Measurements from ENCODE around the gene NRXN3.

Gene NRXN3

GRCh38 chr14:78424311-78424710, 254.1 kb downstream of the NRXN3 start:
- H3K27ac ChIP-seq (ENCODE audit: extremely low read depth, low read depth, low read length), result no peak overlapping the region
- TF ChIP-seq ZFP3 (tag by site-specific recombination; IDR thresholded peaks at IDR 0.05; ENCODE audit: low read depth) (no peak), ZNF23 (tag by site-specific recombination; IDR thresholded peaks at IDR 0.05; ENCODE audit: borderline replicate concordance) (no peak), ZNF677 (tag by site-specific recombination; IDR thresholded peaks at IDR 0.05) (no peak), ZNF19 (tag by site-specific recombination; IDR thresholded peaks at IDR 0.05; ENCODE audit: low read depth) (no peak), ZNF394 (tag by site-specific recombination; IDR thresholded peaks at IDR 0.05; ENCODE audit: borderline replicate concordance) (no peak)
- ChIA-PET POLR2A (no interaction called here), CTCF (interaction anchor here (1.6 kb wide), 1 partner anchor 24 kb away, joined by 5 read pairs; no protein-coding TSS in a partner anchor)
- H3K36me3 ChIP-seq (ENCODE audit: control insufficient read depth in 2 of 2, insufficient read depth in 1 of 2, low read length in 2 of 2), result no peaks in the 10 kb centered on the region
- H3K4me1 ChIP-seq (ENCODE audit: control insufficient read depth, insufficient read depth, low read length), result no peaks in the 10 kb centered on the region
- H3K9me3 ChIP-seq (ENCODE audit: control insufficient read depth, insufficient read depth, low read depth, low read length), result no peaks in the 10 kb centered on the region
- no peak overlapping the region for H3K4me3 ChIP-seq (ENCODE audit: low read depth, low read length)

GRCh38 chr14:78425330-78425729, 255.2 kb downstream of the NRXN3 start:
- H3K4me3 ChIP-seq (ENCODE audit: low read depth, low read length), result no peak overlapping the region
- no peak overlapping the region for H3K27ac ChIP-seq (ENCODE audit: extremely low read depth, low read depth, low read length)
- H3K4me1 ChIP-seq (ENCODE audit: control insufficient read depth, insufficient read depth, low read length), result no peaks in the 10 kb centered on the region
- CTCF ChIA-PET, result interaction anchor here (0.6 to 1.6 kb wide), 2 partner anchors 23 to 117 kb away, joined by 3 to 5 read pairs; no protein-coding TSS in a partner anchor
- POLR2A ChIA-PET, result no interaction called here
- H3K36me3 ChIP-seq (ENCODE audit: control insufficient read depth in 2 of 2, insufficient read depth in 1 of 2, low read length in 2 of 2), result no peaks in the 10 kb centered on the region
- TF ChIP-seq HOXD13 (CRISPR knock-in tag; IDR thresholded peaks at IDR 0.05; ENCODE audit: borderline replicate concordance) (no peak), ZNF311 (tag by site-specific recombination; IDR thresholded peaks at IDR 0.05; ENCODE audit: borderline replicate concordance) (no peak), ZIC2 (tag by site-specific recombination; IDR thresholded peaks at IDR 0.05) (no peak), ZNF660 (tag by site-specific recombination; IDR thresholded peaks at IDR 0.05) (no peak), SP2 (tag by site-specific recombination; IDR thresholded peaks at IDR 0.05) (no peak), GLI2 (tag by site-specific recombination; IDR thresholded peaks at IDR 0.05; ENCODE audit: borderline replicate concordance, low read depth) (no peak)
- no peaks in the 10 kb centered on the region for H3K9me3 ChIP-seq (ENCODE audit: control insufficient read depth, insufficient read depth, low read depth, low read length)

DNA sequence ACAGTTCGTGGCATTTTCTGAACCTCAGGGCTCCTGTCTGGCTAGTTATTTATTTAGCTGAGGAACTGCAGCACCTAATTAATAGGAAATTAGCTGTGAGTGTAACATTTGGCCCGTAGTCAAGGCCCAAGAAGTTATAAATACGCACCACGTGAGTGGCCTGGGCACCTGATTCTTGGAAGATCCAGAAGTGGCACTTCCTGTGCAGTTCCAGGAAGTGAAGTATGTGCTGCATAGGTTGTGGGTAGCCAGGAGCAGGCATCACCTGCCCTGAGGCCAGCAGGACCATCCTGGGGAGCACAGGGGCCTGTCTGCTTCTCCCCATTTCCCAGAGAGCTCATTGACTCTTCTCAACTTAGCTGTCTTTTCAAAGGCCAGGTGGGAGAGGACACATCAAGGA, 255.6 kb downstream of the NRXN3 start:
- CTCF ChIA-PET, result interaction anchor here (0.6 to 1.6 kb wide), 2 partner anchors 23 to 116 kb away, joined by 3 to 5 read pairs; no protein-coding TSS in a partner anchor
- no peak overlapping the region for H3K4me3 ChIP-seq (ENCODE audit: low read depth, low read length)
- no peaks in the 10 kb centered on the region for H3K9me3 ChIP-seq (ENCODE audit: control insufficient read depth, insufficient read depth, low read depth, low read length)
- POLR2A ChIA-PET, result no interaction called here
- H3K36me3 ChIP-seq (ENCODE audit: control insufficient read depth in 2 of 2, insufficient read depth in 1 of 2, low read length in 2 of 2), result no peaks in the 10 kb centered on the region
- H3K27ac ChIP-seq (ENCODE audit: extremely low read depth, low read depth, low read length), result no peak overlapping the region
- H3K4me1 ChIP-seq (ENCODE audit: control insufficient read depth, insufficient read depth, low read length), result no peaks in the 10 kb centered on the region
- TF ChIP-seq OSR2 (tag by site-specific recombination; IDR thresholded peaks at IDR 0.05), result no peak
- TF ChIP-seq SALL2 (tag by site-specific recombination; IDR thresholded peaks at IDR 0.05; ENCODE audit: borderline replicate concordance), result no peak
- TF ChIP-seq ZBTB7A (tag by site-specific recombination; IDR thresholded peaks at IDR 0.05; ENCODE audit: low read depth), result no peak
- no peak for TF ChIP-seq ZNF354C (tag by site-specific recombination; IDR thresholded peaks at IDR 0.05; ENCODE audit: borderline replicate concordance, low read depth)
- TF ChIP-seq ZNF791 (tag by site-specific recombination; IDR thresholded peaks at IDR 0.05), result no peak
- TF ChIP-seq ZNF777 (tag by site-specific recombination; IDR thresholded peaks at IDR 0.05; ENCODE audit: borderline replicate concordance), result no peak
- no peak for TF ChIP-seq INSM2 (tag by site-specific recombination; IDR thresholded peaks at IDR 0.05)
- TF ChIP-seq ZNF24 (tag by site-specific recombination; IDR thresholded peaks at IDR 0.05), result no peak
- no peak for TF ChIP-seq ZNF514 (tag by site-specific recombination; IDR thresholded peaks at IDR 0.05)
